Keratinocyte (primary cell): ENCODE measurements around the gene NXNL2. TPM values are rescaled to one million over a fixed set of nuclear protein-coding genes. Genes with fewer than 3 reads are reported as not detected.
A peak's percentile ranks its signal among the peaks of the same experiment; 100 is the strongest.

Experiments used
- DNase-seq: peaks from one replicate; pipeline ENCODE4 v3.0.0-alpha.2; 2011; ENCODE audit warnings: low read depth, missing footprints, low spot score
- FAIRE-seq: peaks from 2 replicates; lab custom pipeline; 2011; peaks lifted over from hg19 to GRCh38; lab: Jason Lieb, UNC
- H2AFZ ChIP-seq: 2 replicates; pipeline ENCODE4 v1.6.0; 2012; ENCODE audit warnings: low read length, control low read depth, inconsistent platforms; ENCODE audit not compliant: control insufficient read depth
- H3K27ac ChIP-seq: 2 replicates; pipeline ENCODE4 v1.5.1; 2011; ENCODE audit warnings: low read length; ENCODE audit not compliant: control insufficient read depth, insufficient read depth
- H3K27me3 ChIP-seq: 3 replicates; pipeline ENCODE4 v1.6.0; 2011; ENCODE audit warnings: low read length; ENCODE audit not compliant: control insufficient read depth, insufficient read depth; ENCODE audit errors: extremely low read depth
- H3K36me3 ChIP-seq, 2 experiments: 2 replicates in 1 of 2; 3 replicates in 1 of 2; pipeline ENCODE4 v1.5.1; 2011; ENCODE audit warnings: low read length in 2 of 2, mild to moderate bottlenecking in 1 of 2; ENCODE audit not compliant: control insufficient read depth in 2 of 2, insufficient read depth in 2 of 2; ENCODE audit errors: extremely low read depth in 1 of 2
- H3K4me1 ChIP-seq: 3 replicates; pipeline ENCODE4 v1.5.1; 2011; ENCODE audit warnings: low read length; ENCODE audit not compliant: control insufficient read depth, insufficient read depth; ENCODE audit errors: extremely low read depth
- H3K4me2 ChIP-seq: 3 replicates; pipeline ENCODE4 v1.6.0; 2011; ENCODE audit warnings: low read depth, low read length; ENCODE audit not compliant: control insufficient read depth, insufficient read depth; ENCODE audit errors: extremely low read depth
- H3K4me3 ChIP-seq, 3 experiments: fragments of 200-600 bp in 1 of 3; sonication (generic) in 1 of 3; 2 replicates in 2 of 3; 3 replicates in 1 of 3; pipeline ENCODE4 v1.5.1; 2011 to 2016; ENCODE audit warnings: low read length in 3 of 3, mild to moderate bottlenecking in 3 of 3, control low read depth in 2 of 3, inconsistent platforms in 1 of 3, low read depth in 1 of 3, mixed read lengths in 1 of 3, mixed run types in 1 of 3, moderate library complexity in 1 of 3; ENCODE audit not compliant: control insufficient read depth in 2 of 3, insufficient read depth in 2 of 3; ENCODE audit errors: extremely low read depth in 1 of 3
- H3K79me2 ChIP-seq: 2 replicates; pipeline ENCODE4 v1.6.0; 2012; ENCODE audit warnings: low read length; ENCODE audit not compliant: control insufficient read depth, insufficient read depth
- H3K9ac ChIP-seq: 3 replicates; pipeline ENCODE4 v1.6.0; 2011; ENCODE audit warnings: low read length; ENCODE audit not compliant: control insufficient read depth, insufficient read depth; ENCODE audit errors: extremely low read depth
- H3K9me1 ChIP-seq: 3 replicates; pipeline ENCODE4 v1.6.0; 2011; ENCODE audit warnings: low read length; ENCODE audit not compliant: control insufficient read depth, insufficient read depth; ENCODE audit errors: extremely low read depth
- H3K9me3 ChIP-seq: 2 replicates; pipeline ENCODE4 v1.5.1; 2012; ENCODE audit warnings: low read depth, low read length; ENCODE audit not compliant: control insufficient read depth
- H4K20me1 ChIP-seq: 3 replicates; pipeline ENCODE4 v1.6.0; 2011; ENCODE audit warnings: low read length; ENCODE audit not compliant: control insufficient read depth, insufficient read depth; ENCODE audit errors: extremely low read depth
- EZH2 ChIP-seq: IDR thresholded peaks from one replicate; pipeline ENCODE4 v1.6.1; 2012; ENCODE audit warnings: inconsistent platforms, mild to moderate bottlenecking, low read length, moderate library complexity
- dilution Hi-C: fragments of 300-500 bp; cut with MboI; formaldehyde crosslinking; loops from one replicate; pipeline ENCODE4 v1.7.0; 2020; ENCODE audit warnings: low sequenced_read_pairs; ENCODE audit not compliant: extremely low pct_ligation_motif_present
- polyA plus RNA-seq, 5 experiments: library from polyadenylated mRNA; depleted of rRNA in 3 of 5; stranded (reverse) in 3 of 5; stranded (forward) in 1 of 5; unstranded in 1 of 5; fragments of >200 nt; gene quantifications; 1 replicate in 1 of 5; 2 replicates in 3 of 5; 3 replicates in 1 of 5; pipeline versions ENCODE4 v1.2.1 to v1.2.3, GENCODE V29; 2011 to 2012; ENCODE audit warnings: missing spikeins in 2 of 5, low read depth in 1 of 5, low replicate concordance in 1 of 5
- TF ChIP-seq, protein P1 (sequence below), 3 experiments: IDR thresholded peaks in 1 of 3; conservative IDR thresholded peaks in 1 of 3; optimal IDR thresholded peaks in 1 of 3; 2 replicates in 2 of 3; 3 replicates in 1 of 3; pipeline versions ENCODE3 to v1.5.1; 2011; ENCODE audit warnings: low read length in 3 of 3, mild to moderate bottlenecking in 3 of 3, moderate library complexity in 2 of 3, control low read depth in 1 of 3, inconsistent platforms in 1 of 3; ENCODE audit not compliant: insufficient read depth in 2 of 3; ENCODE audit errors: extremely low read depth in 1 of 3

Gene NXNL2
- polyA plus RNA-seq, 1 donor (not counting 4 experiments of a cell fraction or from before 2014, with no cell fraction given): 0.17 TPM

DNA sequence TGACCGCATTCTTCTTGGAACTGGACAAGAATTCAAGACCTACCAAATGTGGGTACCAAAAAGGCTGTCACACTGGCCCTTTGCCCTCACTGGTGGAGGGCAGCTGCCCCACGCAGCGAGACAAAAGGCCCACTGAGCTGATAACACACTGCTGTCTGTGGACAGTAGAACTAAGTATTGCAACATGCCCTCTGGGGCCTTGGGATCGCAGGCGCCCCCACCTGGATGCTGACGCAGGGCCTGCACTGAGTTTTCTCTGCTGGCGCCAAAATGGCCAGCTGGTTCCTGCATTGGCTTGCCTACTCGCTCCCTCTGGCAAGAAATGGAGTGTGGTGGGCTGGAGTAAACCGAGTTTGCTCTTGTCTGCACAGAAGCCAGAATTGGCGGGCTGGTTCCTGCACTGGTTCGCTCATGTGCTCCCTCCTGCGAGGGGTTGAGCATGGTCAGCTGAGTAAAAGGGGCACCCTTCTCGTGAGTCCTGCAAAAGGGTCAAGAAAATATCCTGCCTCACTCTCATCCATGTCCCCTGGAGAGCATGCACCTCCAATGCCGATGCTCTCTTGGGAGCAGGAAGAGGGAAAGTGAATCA is 55.7 kb downstream of the NXNL2 start:
- FAIRE-seq (no peak), DNase-seq (no peak)
- Histone ChIP-seq H3K36me3 (no peaks in the 10 kb centered on the region), H3K4me1 (no peaks in the 10 kb centered on the region), H3K4me2 (no peak overlapping the region), H3K4me3 (no peak overlapping the region), H3K27ac (no peak overlapping the region), H4K20me1 (no peaks in the 10 kb centered on the region), H3K79me2 (no peaks in the 10 kb centered on the region), H3K27me3 (no peaks in the 10 kb centered on the region), H3K9ac (no peak overlapping the region), H3K9me1 (no peaks in the 10 kb centered on the region), H3K9me3 (no peaks in the 10 kb centered on the region), H2AFZ (no peak overlapping the region)
- TF ChIP-seq, protein P1, sequence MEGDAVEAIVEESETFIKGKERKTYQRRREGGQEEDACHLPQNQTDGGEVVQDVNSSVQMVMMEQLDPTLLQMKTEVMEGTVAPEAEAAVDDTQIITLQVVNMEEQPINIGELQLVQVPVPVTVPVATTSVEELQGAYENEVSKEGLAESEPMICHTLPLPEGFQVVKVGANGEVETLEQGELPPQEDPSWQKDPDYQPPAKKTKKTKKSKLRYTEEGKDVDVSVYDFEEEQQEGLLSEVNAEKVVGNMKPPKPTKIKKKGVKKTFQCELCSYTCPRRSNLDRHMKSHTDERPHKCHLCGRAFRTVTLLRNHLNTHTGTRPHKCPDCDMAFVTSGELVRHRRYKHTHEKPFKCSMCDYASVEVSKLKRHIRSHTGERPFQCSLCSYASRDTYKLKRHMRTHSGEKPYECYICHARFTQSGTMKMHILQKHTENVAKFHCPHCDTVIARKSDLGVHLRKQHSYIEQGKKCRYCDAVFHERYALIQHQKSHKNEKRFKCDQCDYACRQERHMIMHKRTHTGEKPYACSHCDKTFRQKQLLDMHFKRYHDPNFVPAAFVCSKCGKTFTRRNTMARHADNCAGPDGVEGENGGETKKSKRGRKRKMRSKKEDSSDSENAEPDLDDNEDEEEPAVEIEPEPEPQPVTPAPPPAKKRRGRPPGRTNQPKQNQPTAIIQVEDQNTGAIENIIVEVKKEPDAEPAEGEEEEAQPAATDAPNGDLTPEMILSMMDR (optimal IDR thresholded peaks at IDR 0.05 in 1 of 3, IDR thresholded peaks at IDR 0.05 in 1 of 3, conservative IDR thresholded peaks at IDR 0.05 in 1 of 3; ENCODE audit: extremely low read depth in 1 of 3, insufficient read depth in 2 of 3, low read length in 3 of 3): peak; percentile 14 to 45 (median 23)
- no peak for TF ChIP-seq EZH2
- dilution Hi-C loops: no loop called here

DNA sequence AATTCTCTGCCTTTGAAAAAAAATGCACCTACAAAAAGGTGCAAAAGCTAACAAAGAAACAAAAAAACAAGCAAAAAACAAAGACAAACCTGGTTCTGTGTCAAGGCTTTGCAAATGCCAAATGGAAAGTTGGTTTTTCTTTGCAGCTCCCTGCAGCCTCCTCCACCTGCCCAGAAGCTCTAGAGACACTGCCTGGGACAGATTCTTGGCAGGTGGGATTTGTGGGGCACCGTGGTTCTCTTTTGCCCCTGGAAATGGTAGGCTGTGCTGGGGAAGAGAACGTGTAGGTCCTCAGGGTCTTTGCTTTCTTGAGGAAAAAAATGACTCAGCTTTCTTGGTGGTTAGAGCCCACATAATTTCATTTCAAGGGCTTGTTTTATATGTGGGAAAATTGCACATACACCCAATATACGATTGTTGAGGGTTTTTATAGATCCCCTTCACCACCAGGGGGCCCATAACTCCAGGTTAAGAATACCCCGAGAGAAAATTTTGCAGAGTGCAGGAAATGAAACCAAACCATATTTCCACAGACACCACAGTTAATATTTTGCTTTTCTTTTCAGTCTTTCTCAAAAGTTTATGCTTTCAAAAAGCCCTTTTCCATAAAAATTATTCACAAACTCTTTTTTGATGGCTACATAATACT is 58.7 kb downstream of the NXNL2 start:
- H2AFZ ChIP-seq: no peak overlapping the region
- no peaks in the 10 kb centered on the region for H3K79me2 ChIP-seq
- no peaks in the 10 kb centered on the region for H3K9me3 ChIP-seq
- H3K4me3 ChIP-seq: no peak overlapping the region
- TF ChIP-seq EZH2: no peak
- TF ChIP-seq, protein P1 (optimal IDR thresholded peaks at IDR 0.05 in 1 of 3, IDR thresholded peaks at IDR 0.05 in 1 of 3, conservative IDR thresholded peaks at IDR 0.05 in 1 of 3; ENCODE audit: extremely low read depth in 1 of 3, insufficient read depth in 2 of 3, low read length in 3 of 3): peak; percentile 43 to 53 (median 50)
- FAIRE-seq (no peak), DNase-seq (no peak)
- H3K9me1 ChIP-seq: no peaks in the 10 kb centered on the region
- H3K4me2 ChIP-seq: no peak overlapping the region
- no peaks in the 10 kb centered on the region for H3K36me3 ChIP-seq
- dilution Hi-C loops: no loop called here
- H4K20me1 ChIP-seq: no peaks in the 10 kb centered on the region
- H3K27ac ChIP-seq: no peak overlapping the region
- H3K9ac ChIP-seq: no peak overlapping the region
- H3K27me3 ChIP-seq: no peaks in the 10 kb centered on the region
- no peaks in the 10 kb centered on the region for H3K4me1 ChIP-seq

Other genes starting within 250 kb of the NXNL2 start
- gene SPIN1, start 146.7 kb upstream of the NXNL2 start, polyA plus RNA-seq: 47.3 to 68.8 TPM (median 61.2 TPM) in 3 replicates